Measurements from ENCODE around the gene PGA3. TPM values are rescaled to one million over a fixed set of nuclear protein-coding genes. Genes with fewer than 3 reads are reported as not detected.
"Not testable (repeated sequence)": the region's sequence is repeated elsewhere in the genome, so short reads cannot be mapped to it uniquely, and the experiment has no call there.

PGA3 gene
- total RNA-seq, 2 experiments from 2014 or later: not detected

- CTCF ChIA-PET: interaction anchor here (1.3 kb wide), 1 partner anchor 23 kb away, joined by 6 read pairs; no protein-coding TSS in a partner anchor
- no peaks in the 10 kb centered on the region for H3K27me3 Mint-ChIP-seq
- peak overlapping the region; percentile 72 for H3K27ac Mint-ChIP-seq
- no peak for DNase-seq
- no peak for ATAC-seq
- no peak overlapping the region for H3K4me3 Mint-ChIP-seq
- H3K4me1 Mint-ChIP-seq: peaks cover 61% of the 10 kb centered on the region
- no peaks in the 10 kb centered on the region for H3K9me3 Mint-ChIP-seq (ENCODE audit: low read depth)
- H3K36me3 Mint-ChIP-seq: no peaks in the 10 kb centered on the region
Measured at GRCh38 chr11:61163714-61164605, 39.4 kb upstream of the PGA3 start.

- Mint-ChIP-seq H3K27me3 (no peaks in the 10 kb centered on the region), H3K4me1 (peaks cover 56% of the 10 kb centered on the region), H3K4me3 (no peak overlapping the region), H3K9me3 (ENCODE audit: low read depth) (no peaks in the 10 kb centered on the region), H3K27ac (no peak overlapping the region), H3K36me3 (no peaks in the 10 kb centered on the region)
- CTCF ChIA-PET: no interaction called here
- ATAC-seq (no peak), DNase-seq (no peak)
Measured at GRCh38 chr11:61164606-61165424, 38.5 kb upstream of the PGA3 start.

- H3K4me3 Mint-ChIP-seq; DNase-seq; H3K9me3 Mint-ChIP-seq (ENCODE audit: low read depth); H3K27me3 Mint-ChIP-seq; H3K36me3 Mint-ChIP-seq; H3K27ac Mint-ChIP-seq; CTCF ChIA-PET; ATAC-seq: not testable (repeated sequence)
- peaks cover 46% of the 10 kb centered on the region for H3K4me1 Mint-ChIP-seq
Measured at GRCh38 chr11:61165785-61166184, 37.5 kb upstream of the PGA3 start.

DNA sequence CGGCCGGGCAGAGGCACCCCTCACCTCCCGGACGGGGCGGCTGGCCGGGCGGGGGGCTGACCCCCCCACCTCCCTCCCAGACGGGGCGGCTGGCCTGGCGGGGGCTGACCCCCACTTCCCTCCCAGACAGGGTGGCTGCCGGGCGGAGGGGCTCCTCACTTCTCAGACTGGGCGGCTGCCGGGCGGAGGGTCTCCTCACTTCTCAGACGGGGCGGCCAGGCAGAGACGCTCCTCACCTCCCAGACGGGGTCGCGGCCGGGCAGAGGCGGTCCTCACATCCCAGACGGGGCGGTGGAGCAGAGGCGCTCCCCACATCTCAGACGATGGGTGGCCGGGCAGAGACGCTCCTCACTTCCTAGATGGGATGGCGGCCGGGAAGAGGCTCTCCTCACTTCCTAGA lies 37.0 kb upstream of the PGA3 start:
- H3K36me3 Mint-ChIP-seq; DNase-seq; H3K4me3 Mint-ChIP-seq; H3K27me3 Mint-ChIP-seq; CTCF ChIA-PET; H3K9me3 Mint-ChIP-seq (ENCODE audit: low read depth); ATAC-seq; H3K27ac Mint-ChIP-seq: not testable (repeated sequence)
- H3K4me1 Mint-ChIP-seq: peaks cover 45% of the 10 kb centered on the region

GRCh38 chr11:61168042-61168688 lies 35.1 kb upstream of the PGA3 start:
- peaks cover 7% of the 10 kb centered on the region for H3K9me3 Mint-ChIP-seq (ENCODE audit: low read depth)
- H3K36me3 Mint-ChIP-seq: no peaks in the 10 kb centered on the region
- peaks cover 36% of the 10 kb centered on the region for H3K4me1 Mint-ChIP-seq
- CTCF ChIA-PET: no interaction called here
- no peak overlapping the region for H3K4me3 Mint-ChIP-seq
- DNase-seq (no peak), ATAC-seq (no peak)
- H3K27me3 Mint-ChIP-seq: peaks cover 3% of the 10 kb centered on the region
- H3K27ac Mint-ChIP-seq: no peak overlapping the region

GRCh38 chr11:61168800-61169199 lies 34.5 kb upstream of the PGA3 start:
- Mint-ChIP-seq H3K4me3 (no peak overlapping the region), H3K4me1 (peaks cover 35% of the 10 kb centered on the region), H3K27me3 (peaks cover 4% of the 10 kb centered on the region), H3K27ac (no peak overlapping the region), H3K36me3 (no peaks in the 10 kb centered on the region), H3K9me3 (ENCODE audit: low read depth) (peaks cover 7% of the 10 kb centered on the region)
- DNase-seq (no peak), ATAC-seq (peak; percentile 39)
- CTCF ChIA-PET: no interaction called here

DNA sequence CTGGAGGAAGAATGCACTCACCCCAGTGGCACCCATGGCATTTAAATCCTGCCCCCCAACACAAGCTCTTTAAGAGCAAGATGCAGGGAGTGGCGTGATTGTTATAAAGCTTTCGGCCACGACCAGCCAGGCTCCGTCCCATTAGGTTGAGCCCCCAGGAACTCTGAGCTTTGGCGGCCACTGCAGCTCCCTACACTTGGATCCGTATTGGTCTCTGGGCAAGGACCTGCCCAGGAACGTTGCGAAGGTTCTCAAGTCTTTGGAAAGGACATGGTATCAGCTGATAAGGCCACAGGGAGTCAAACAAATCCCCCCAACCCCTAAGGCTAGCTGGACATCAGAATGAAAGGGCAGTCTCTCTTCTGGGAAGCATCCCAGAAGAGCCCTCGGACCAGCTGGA lies 32.7 kb upstream of the PGA3 start:
- H3K4me1 Mint-ChIP-seq: peaks cover 22% of the 10 kb centered on the region
- CTCF ChIA-PET: interaction anchor here (1.2 to 2.4 kb wide), 2 partner anchors 17 to 208 kb away, joined by 3 to 9 read pairs; no protein-coding TSS in a partner anchor
- no peaks in the 10 kb centered on the region for H3K36me3 Mint-ChIP-seq
- ATAC-seq: no peak
- H3K27ac Mint-ChIP-seq: no peak overlapping the region
- H3K4me3 Mint-ChIP-seq: no peak overlapping the region
- DNase-seq: no peak
- H3K9me3 Mint-ChIP-seq (ENCODE audit: low read depth): peaks cover 7% of the 10 kb centered on the region
- peaks cover 9% of the 10 kb centered on the region for H3K27me3 Mint-ChIP-seq

DNA sequence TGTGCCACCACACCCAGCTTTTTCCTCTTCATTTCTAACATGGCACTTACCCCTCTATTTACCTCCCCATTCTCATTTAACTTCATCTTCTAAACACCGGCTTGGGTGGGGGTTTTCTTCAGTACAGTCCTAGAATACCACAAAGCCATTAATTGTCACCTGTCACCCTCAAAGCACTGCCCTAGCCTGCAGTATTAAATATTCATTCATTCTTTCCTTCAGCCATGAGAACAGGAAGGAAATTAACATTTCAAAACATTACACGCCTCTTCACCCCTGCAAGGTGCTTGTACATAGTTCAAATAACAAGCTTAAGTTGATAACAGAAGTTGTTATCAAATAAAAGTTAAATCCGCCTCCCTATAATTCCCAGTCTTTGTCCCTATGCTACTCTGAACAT lies 31.4 kb upstream of the PGA3 start:
- no peak overlapping the region for H3K27ac Mint-ChIP-seq
- no peaks in the 10 kb centered on the region for H3K36me3 Mint-ChIP-seq
- no peak overlapping the region for H3K4me3 Mint-ChIP-seq
- H3K4me1 Mint-ChIP-seq: peaks cover 22% of the 10 kb centered on the region
- CTCF ChIA-PET: interaction anchor here (0.8 to 2.4 kb wide), 4 partner anchors 16 to 341 kb away, joined by 3 to 9 read pairs (median 3); partner anchors contain the start of gene CD6
- peaks cover 7% of the 10 kb centered on the region for H3K9me3 Mint-ChIP-seq (ENCODE audit: low read depth)
- H3K27me3 Mint-ChIP-seq: peaks cover 14% of the 10 kb centered on the region
- DNase-seq (no peak), ATAC-seq (no peak)

DNA sequence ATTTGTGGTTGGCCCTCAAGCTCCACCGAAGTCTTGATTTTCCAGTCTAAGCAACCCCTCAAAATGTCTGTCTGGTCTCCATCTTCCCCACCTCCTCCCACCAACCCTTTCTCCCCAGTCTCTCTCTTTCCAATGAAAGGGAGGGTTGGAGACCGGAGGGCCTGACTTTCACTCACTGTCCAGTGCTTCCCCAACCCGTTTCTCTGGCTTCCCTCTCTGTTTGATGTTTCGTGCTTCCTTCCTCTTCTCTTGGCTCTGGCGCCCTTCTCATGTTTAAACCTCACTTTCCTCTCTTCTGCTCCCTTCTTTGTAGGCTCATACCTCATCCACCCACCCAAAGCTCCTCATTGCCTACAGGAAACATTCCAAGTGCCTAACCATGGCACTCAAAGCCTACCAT lies 31.0 kb upstream of the PGA3 start:
- no peak overlapping the region for H3K4me3 Mint-ChIP-seq
- DNase-seq: no peak
- peaks cover 20% of the 10 kb centered on the region for H3K4me1 Mint-ChIP-seq
- peaks cover 14% of the 10 kb centered on the region for H3K27me3 Mint-ChIP-seq
- ATAC-seq: no peak
- no peak overlapping the region for H3K27ac Mint-ChIP-seq
- CTCF ChIA-PET: interaction anchor here (0.8 to 1.7 kb wide), 2 partner anchors 25 to 341 kb away, joined by 3 read pairs; no protein-coding TSS in a partner anchor
- peaks cover 7% of the 10 kb centered on the region for H3K9me3 Mint-ChIP-seq (ENCODE audit: low read depth)
- no peaks in the 10 kb centered on the region for H3K36me3 Mint-ChIP-seq

DNA sequence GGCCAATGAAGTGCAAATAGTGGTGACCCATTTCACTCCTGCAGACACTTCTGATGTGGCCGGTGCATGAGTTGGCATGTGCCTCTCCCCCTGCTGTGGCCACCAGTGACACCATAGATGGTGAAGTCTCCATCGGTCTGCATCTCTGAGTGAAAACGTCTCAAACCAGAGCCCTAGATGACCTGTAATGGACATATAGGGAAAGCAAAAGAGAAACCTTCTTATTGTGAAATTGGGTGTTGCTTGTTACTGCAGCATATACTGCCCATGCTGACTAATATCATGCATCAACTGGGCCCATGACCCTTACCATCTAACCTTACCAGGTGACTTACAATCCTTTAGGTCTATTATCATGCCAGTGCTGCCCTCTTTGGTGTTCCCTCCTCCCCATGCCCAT lies 30.4 kb upstream of the PGA3 start:
- Mint-ChIP-seq H3K9me3 (ENCODE audit: low read depth) (peaks cover 7% of the 10 kb centered on the region), H3K4me1 (peaks cover 15% of the 10 kb centered on the region), H3K4me3 (no peak overlapping the region), H3K27me3 (peaks cover 14% of the 10 kb centered on the region), H3K27ac (no peak overlapping the region), H3K36me3 (no peaks in the 10 kb centered on the region)
- DNase-seq (no peak), ATAC-seq (no peak)
- CTCF ChIA-PET: no interaction called here

GRCh38 chr11:61173456-61173855 lies 29.9 kb upstream of the PGA3 start:
- H3K36me3 Mint-ChIP-seq: no peaks in the 10 kb centered on the region
- DNase-seq: no peak
- H3K4me1 Mint-ChIP-seq: peaks cover 11% of the 10 kb centered on the region
- peaks cover 14% of the 10 kb centered on the region for H3K27me3 Mint-ChIP-seq
- no peak overlapping the region for H3K4me3 Mint-ChIP-seq
- ATAC-seq: no peak
- no peak overlapping the region for H3K27ac Mint-ChIP-seq
- peaks cover 7% of the 10 kb centered on the region for H3K9me3 Mint-ChIP-seq (ENCODE audit: low read depth)
- CTCF ChIA-PET: interaction anchor here (0.9 to 1.3 kb wide), 2 partner anchors 11 to 14 kb away, joined by 3 read pairs; no protein-coding TSS in a partner anchor

DNA sequence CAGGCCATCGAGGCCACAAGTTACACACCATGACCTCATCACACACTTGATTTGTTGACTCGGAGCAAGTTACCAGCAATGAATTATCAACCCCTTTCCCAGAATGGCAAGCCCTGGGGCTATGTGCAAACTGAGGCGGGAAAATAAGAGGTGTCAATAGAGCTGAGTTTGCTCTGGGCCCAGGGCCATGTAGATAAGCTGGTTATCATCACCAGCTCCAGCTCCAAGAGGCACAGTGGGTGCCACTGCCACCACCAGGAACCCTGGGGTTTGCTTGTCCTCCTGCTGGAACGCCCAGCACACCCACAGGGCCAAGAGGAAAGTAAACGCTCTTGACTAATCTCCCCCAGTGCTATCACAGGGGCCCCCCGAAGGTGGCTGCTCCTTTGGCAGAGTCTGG lies 29.0 kb upstream of the PGA3 start:
- H3K36me3 Mint-ChIP-seq: no peaks in the 10 kb centered on the region
- peaks cover 6% of the 10 kb centered on the region for H3K4me1 Mint-ChIP-seq
- H3K27me3 Mint-ChIP-seq: peaks cover 16% of the 10 kb centered on the region
- no peak overlapping the region for H3K27ac Mint-ChIP-seq
- no peak overlapping the region for H3K4me3 Mint-ChIP-seq
- ATAC-seq (no peak), DNase-seq (no peak)
- H3K9me3 Mint-ChIP-seq (ENCODE audit: low read depth): peaks cover 7% of the 10 kb centered on the region
- CTCF ChIA-PET: interaction anchor here (0.6 to 1.3 kb wide), 3 partner anchors 10 to 350 kb away, joined by 3 read pairs; no protein-coding TSS in a partner anchor

- H3K4me1 Mint-ChIP-seq: peaks cover 6% of the 10 kb centered on the region
- ATAC-seq (no peak), DNase-seq (no peak)
- no peaks in the 10 kb centered on the region for H3K36me3 Mint-ChIP-seq
- H3K27ac Mint-ChIP-seq: no peak overlapping the region
- CTCF ChIA-PET: interaction anchor here (1.1 to 1.5 kb wide), 3 partner anchors 13 to 259 kb away, joined by 3 to 7 read pairs (median 4); no protein-coding TSS in a partner anchor
- peaks cover 20% of the 10 kb centered on the region for H3K27me3 Mint-ChIP-seq
- H3K9me3 Mint-ChIP-seq (ENCODE audit: low read depth): peaks cover 7% of the 10 kb centered on the region
- no peak overlapping the region for H3K4me3 Mint-ChIP-seq
Measured at GRCh38 chr11:61174949-61175348, 28.4 kb upstream of the PGA3 start.
